Liver (tissue), 9 donors: Measurements from ENCODE around the gene BRI3BP. TPM values are rescaled to one million over a fixed set of nuclear protein-coding genes. Genes with fewer than 3 reads are reported as not detected.

Source experiments
- DNase-seq: peaks from one replicate; pipeline ENCODE4 v3.0.0-alpha.2; 2017; ENCODE audit warnings: low spot score
- H3K27ac ChIP-seq, 2 donors: one replicate each; pipeline ENCODE4 v1.7.0; 2013; ENCODE audit warnings: inconsistent platforms in 2 of 2, low read length in 2 of 2, control low read depth in 1 of 2, low read depth in 1 of 2, mild to moderate bottlenecking in 1 of 2
- H3K27me3 ChIP-seq, 4 donors: one replicate each; pipeline versions ENCODE4 v1.6.1 to v1.7.0; 2013; ENCODE audit warnings: low read length in 3 of 4, inconsistent platforms in 1 of 4, mild to moderate bottlenecking in 1 of 4, moderate library complexity in 1 of 4; ENCODE audit not compliant: control insufficient read depth in 4 of 4, insufficient read depth in 4 of 4
- H3K36me3 ChIP-seq, 4 donors: one replicate each; pipeline versions ENCODE4 v1.6.1 to v1.7.0; 2013; ENCODE audit warnings: low read length in 3 of 4, mild to moderate bottlenecking in 3 of 4, low read depth in 1 of 4, moderate library complexity in 1 of 4; ENCODE audit not compliant: control insufficient read depth in 4 of 4, insufficient read depth in 3 of 4
- H3K4me1 ChIP-seq, 4 donors: one replicate each; pipeline versions ENCODE4 v1.6.1 to v1.7.0; 2013; ENCODE audit warnings: low read length in 3 of 4, mild to moderate bottlenecking in 3 of 4, moderate library complexity in 1 of 4; ENCODE audit not compliant: control insufficient read depth in 4 of 4, insufficient read depth in 4 of 4
- H3K4me3 ChIP-seq, 3 donors: one replicate each; pipeline versions ENCODE4 v1.6.1 to v1.7.0; 2013; ENCODE audit warnings: low read length in 3 of 3, control low read depth in 1 of 3, low read depth in 1 of 3, mild to moderate bottlenecking in 1 of 3
- H3K9ac ChIP-seq, 2 donors: one replicate each; pipeline ENCODE4 v1.7.0; 2013; ENCODE audit warnings: low read length in 2 of 2, mild to moderate bottlenecking in 2 of 2, moderate library complexity in 2 of 2, control low read depth in 1 of 2, low read depth in 1 of 2
- H3K9me3 ChIP-seq, 4 donors: one replicate each; pipeline versions ENCODE4 v1.6.1 to v1.7.0; 2013; ENCODE audit warnings: low read length in 3 of 4; ENCODE audit not compliant: control insufficient read depth in 4 of 4
- EGR1 ChIP-seq, 2 donors: IDR thresholded peaks; 2 replicates each; pipeline ENCODE4 v1.6.1; 2016 to 2018; ENCODE audit warnings: antibody characterized with exemption in 2 of 2, low read depth in 2 of 2
- FOXA1 ChIP-seq: IDR thresholded peaks from 2 replicates; pipeline ENCODE4 v1.6.1; 2016; ENCODE audit warnings: antibody characterized with exemption
- FOXA2 ChIP-seq: IDR thresholded peaks from 2 replicates; pipeline ENCODE4 v1.6.1; 2016; ENCODE audit warnings: antibody characterized with exemption
- GABPA ChIP-seq, 2 donors: IDR thresholded peaks in 1 of 2; conservative IDR thresholded peaks in 1 of 2; 2 replicates each; pipeline ENCODE4 v1.6.1; 2016; ENCODE audit warnings: antibody characterized with exemption in 2 of 2, mild to moderate bottlenecking in 1 of 2, moderate library complexity in 1 of 2
- HNF4G ChIP-seq: IDR thresholded peaks from 2 replicates; pipeline ENCODE4 v1.6.1; 2016; ENCODE audit warnings: antibody characterized with exemption
- NR2F2 ChIP-seq: IDR thresholded peaks from 2 replicates; pipeline ENCODE4 v1.6.1; 2016; ENCODE audit warnings: antibody characterized with exemption
- RAD21 ChIP-seq, 2 donors: IDR thresholded peaks; 2 replicates each; pipeline ENCODE4 v1.6.1; 2016; ENCODE audit warnings: antibody characterized with exemption in 2 of 2, mild to moderate bottlenecking in 2 of 2
- RXRA ChIP-seq, 2 donors: IDR thresholded peaks; 2 replicates each; pipeline ENCODE4 v1.6.1; 2017 to 2018; ENCODE audit warnings: antibody characterized with exemption in 2 of 2, mild to moderate bottlenecking in 1 of 2
- SP1 ChIP-seq: IDR thresholded peaks from 2 replicates; pipeline ENCODE4 v1.6.1; 2018; ENCODE audit warnings: antibody characterized with exemption, mild to moderate bottlenecking
- TAF1 ChIP-seq: conservative IDR thresholded peaks from 2 replicates; pipeline ENCODE4 v1.6.1; 2016; ENCODE audit warnings: antibody characterized with exemption, mild to moderate bottlenecking
- YY1 ChIP-seq: IDR thresholded peaks from 2 replicates; pipeline ENCODE4 v1.6.1; 2016; ENCODE audit warnings: antibody characterized with exemption, mild to moderate bottlenecking
- ZBTB33 ChIP-seq: IDR thresholded peaks from 2 replicates; pipeline ENCODE4 v1.6.1; 2016; ENCODE audit warnings: antibody characterized with exemption
- WGBS: extraction: QIAGEN DNeasy Blood & Tissue Kit; methylation state at CpG from one replicate; pipeline ENCODE4 v1.1.7; 2013; 5-methylcytosine and 5-hydroxymethylcytosine counted together
- polyA plus RNA-seq, 2 donors: library from polyadenylated mRNA; stranded (reverse) in 1 of 2; unstranded in 1 of 2; fragments of 200-250 nt in 1 of 2; fragments of >200 nt in 1 of 2; fragmentation: Nextera tagmentation in 1 of 2; extraction: Ambion mirVana in 1 of 2; gene quantifications; one replicate each; pipeline versions ENCODE4 v1.2.1 to v1.2.3, GENCODE V29; 2013 to 2015
- total RNA-seq, 2 donors: library from RNA; depleted of rRNA; stranded (reverse); fragments of >200 nt; gene quantifications; one replicate each; pipeline ENCODE4 v1.2.3, GENCODE V29; 2014
- TF ChIP-seq, protein P1 (sequence below): IDR thresholded peaks from 2 replicates; pipeline ENCODE4 v1.6.1; 2016; ENCODE audit warnings: antibody characterized with exemption
- TF ChIP-seq, protein P2 (sequence below): fragments of 150-350 bp; IDR thresholded peaks from 2 replicates; pipeline ENCODE4 v1.5.1; 2017; ENCODE audit warnings: improper control_type of control experiment, low read depth, low read length; ENCODE audit not compliant: missing input control
- TF ChIP-seq, protein P3 (sequence below): IDR thresholded peaks from 2 replicates; pipeline ENCODE4 v1.6.1; 2016; ENCODE audit warnings: antibody characterized with exemption
- TF ChIP-seq, protein P4 (sequence below): IDR thresholded peaks from 2 replicates; pipeline ENCODE4 v1.6.1; 2016; ENCODE audit warnings: antibody characterized with exemption, mild to moderate bottlenecking
- donor health status: healthy.
- donor health status: healthy.
- donor health status: healthy.
- donor health status: healthy.
- donor health status: healthy.

Gene BRI3BP
- total and polyA plus RNA-seq, 4 donors, result 2.4 to 15.3 (median 4.7) TPM

GRCh38 chr12:124953689-124954405 lies 39.6 kb upstream of the BRI3BP start (continued):
- TF ChIP-seq NR2F2, result no peak
- TF ChIP-seq TAF1, result no peak
- TF ChIP-seq ZBTB33, result no peak
- TF ChIP-seq, protein P1, sequence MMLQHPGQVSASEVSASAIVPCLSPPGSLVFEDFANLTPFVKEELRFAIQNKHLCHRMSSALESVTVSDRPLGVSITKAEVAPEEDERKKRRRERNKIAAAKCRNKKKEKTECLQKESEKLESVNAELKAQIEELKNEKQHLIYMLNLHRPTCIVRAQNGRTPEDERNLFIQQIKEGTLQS, result no peak

GRCh38 chr12:124954771-124955170 lies 38.7 kb upstream of the BRI3BP start:
- Histone ChIP-seq H3K4me3 (no peak overlapping the region), H3K9me3 (no peaks in the 10 kb centered on the region), H3K27ac (no peak overlapping the region), H3K9ac (no peak overlapping the region), H3K27me3 (no peaks in the 10 kb centered on the region), H3K36me3 (peaks cover 5 to 50% (median 14%) of the 10 kb centered on the region in 4 donors), H3K4me1 (no peaks in the 10 kb centered on the region)
- TF ChIP-seq EGR1 (IDR thresholded peaks at IDR 0.05; ENCODE audit: low read depth in 2 of 2) (no peak), FOXA1 (no peak), SP1 (no peak), GABPA (IDR thresholded peaks at IDR 0.05 in 1 of 2, conservative IDR thresholded peaks at IDR 0.05 in 1 of 2) (no peak), ZBTB33 (no peak), TAF1 (no peak), HNF4G (no peak), YY1 (no peak), FOXA2 (no peak), RAD21 (IDR thresholded peaks at IDR 0.05) (no peak), RXRA (IDR thresholded peaks at IDR 0.05) (no peak), NR2F2 (no peak)
- TF ChIP-seq, protein P2, sequence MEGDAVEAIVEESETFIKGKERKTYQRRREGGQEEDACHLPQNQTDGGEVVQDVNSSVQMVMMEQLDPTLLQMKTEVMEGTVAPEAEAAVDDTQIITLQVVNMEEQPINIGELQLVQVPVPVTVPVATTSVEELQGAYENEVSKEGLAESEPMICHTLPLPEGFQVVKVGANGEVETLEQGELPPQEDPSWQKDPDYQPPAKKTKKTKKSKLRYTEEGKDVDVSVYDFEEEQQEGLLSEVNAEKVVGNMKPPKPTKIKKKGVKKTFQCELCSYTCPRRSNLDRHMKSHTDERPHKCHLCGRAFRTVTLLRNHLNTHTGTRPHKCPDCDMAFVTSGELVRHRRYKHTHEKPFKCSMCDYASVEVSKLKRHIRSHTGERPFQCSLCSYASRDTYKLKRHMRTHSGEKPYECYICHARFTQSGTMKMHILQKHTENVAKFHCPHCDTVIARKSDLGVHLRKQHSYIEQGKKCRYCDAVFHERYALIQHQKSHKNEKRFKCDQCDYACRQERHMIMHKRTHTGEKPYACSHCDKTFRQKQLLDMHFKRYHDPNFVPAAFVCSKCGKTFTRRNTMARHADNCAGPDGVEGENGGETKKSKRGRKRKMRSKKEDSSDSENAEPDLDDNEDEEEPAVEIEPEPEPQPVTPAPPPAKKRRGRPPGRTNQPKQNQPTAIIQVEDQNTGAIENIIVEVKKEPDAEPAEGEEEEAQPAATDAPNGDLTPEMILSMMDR, result no peak
- TF ChIP-seq, protein P3, sequence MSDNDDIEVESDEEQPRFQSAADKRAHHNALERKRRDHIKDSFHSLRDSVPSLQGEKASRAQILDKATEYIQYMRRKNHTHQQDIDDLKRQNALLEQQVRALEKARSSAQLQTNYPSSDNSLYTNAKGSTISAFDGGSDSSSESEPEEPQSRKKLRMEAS, result no peak
- TF ChIP-seq, protein P4, sequence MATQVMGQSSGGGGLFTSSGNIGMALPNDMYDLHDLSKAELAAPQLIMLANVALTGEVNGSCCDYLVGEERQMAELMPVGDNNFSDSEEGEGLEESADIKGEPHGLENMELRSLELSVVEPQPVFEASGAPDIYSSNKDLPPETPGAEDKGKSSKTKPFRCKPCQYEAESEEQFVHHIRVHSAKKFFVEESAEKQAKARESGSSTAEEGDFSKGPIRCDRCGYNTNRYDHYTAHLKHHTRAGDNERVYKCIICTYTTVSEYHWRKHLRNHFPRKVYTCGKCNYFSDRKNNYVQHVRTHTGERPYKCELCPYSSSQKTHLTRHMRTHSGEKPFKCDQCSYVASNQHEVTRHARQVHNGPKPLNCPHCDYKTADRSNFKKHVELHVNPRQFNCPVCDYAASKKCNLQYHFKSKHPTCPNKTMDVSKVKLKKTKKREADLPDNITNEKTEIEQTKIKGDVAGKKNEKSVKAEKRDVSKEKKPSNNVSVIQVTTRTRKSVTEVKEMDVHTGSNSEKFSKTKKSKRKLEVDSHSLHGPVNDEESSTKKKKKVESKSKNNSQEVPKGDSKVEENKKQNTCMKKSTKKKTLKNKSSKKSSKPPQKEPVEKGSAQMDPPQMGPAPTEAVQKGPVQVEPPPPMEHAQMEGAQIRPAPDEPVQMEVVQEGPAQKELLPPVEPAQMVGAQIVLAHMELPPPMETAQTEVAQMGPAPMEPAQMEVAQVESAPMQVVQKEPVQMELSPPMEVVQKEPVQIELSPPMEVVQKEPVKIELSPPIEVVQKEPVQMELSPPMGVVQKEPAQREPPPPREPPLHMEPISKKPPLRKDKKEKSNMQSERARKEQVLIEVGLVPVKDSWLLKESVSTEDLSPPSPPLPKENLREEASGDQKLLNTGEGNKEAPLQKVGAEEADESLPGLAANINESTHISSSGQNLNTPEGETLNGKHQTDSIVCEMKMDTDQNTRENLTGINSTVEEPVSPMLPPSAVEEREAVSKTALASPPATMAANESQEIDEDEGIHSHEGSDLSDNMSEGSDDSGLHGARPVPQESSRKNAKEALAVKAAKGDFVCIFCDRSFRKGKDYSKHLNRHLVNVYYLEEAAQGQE, result no peak
- DNase-seq, result no peak
- WGBS, result 96% methylated on average over 4 of the region's 4 CpGs
